GM13976 (cell line): ENCODE measurements around the gene KIDINS220.

ENCODE experiments used
- DNase-seq: peaks from one replicate; pipeline ENCODE4 v3.0.0; 2012; ENCODE audit warnings: low spot score
- in situ Hi-C: fragments of 300-500 bp; cut with MboI; formaldehyde crosslinking; loops from one replicate; pipeline ENCODE4 v1.12.0; 2022; ENCODE audit warnings: low sequenced_read_pairs, mixed read lengths, inconsistent platforms; ENCODE audit not compliant: unreplicated experiment
- TF ChIP-seq, protein P1 (sequence below): IDR thresholded peaks from 2 replicates; pipeline ENCODE4 v1.5.1; 2012; ENCODE audit warnings: borderline replicate concordance, mild to moderate bottlenecking; ENCODE audit not compliant: insufficient read depth; ENCODE audit errors: extremely low read depth, missing control alignments, control extremely low read depth

The KIDINS220 gene

DNA sequence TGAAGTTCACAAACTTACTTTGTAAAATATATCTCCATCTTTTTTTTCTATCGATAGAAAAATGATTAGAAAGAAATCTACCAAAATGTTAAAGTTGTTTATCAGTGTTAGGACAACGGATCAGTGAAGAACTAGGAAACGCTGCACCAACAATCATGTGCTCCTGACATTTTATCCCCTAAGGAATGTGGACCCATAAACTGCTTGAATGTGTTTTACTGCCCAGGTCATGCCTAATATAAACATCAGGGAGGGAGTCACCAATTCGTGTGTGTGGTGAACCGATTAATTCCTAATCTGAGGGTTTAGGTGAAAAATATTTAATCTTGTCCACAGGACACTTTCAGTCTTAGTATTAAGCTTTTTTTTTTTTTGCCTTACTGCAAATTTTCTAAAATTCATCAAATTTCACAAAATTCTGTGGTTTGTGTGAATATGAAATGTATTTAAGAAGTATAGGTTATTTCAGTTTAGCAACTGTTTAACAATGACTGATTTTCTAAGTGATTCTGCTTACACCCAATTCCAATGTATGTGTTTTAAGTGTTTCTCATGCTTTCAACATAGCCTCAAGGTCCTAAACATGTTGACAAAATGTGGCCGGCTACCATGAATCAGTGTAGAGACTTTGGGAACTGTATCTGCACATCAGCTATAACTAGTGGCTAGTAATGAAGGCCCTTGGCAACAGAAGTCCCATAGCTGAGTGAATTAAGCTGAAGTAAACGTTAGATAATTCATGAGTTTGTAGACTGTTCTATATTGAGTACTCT lies 11.1 kb upstream of the KIDINS220 start:
- TF ChIP-seq, protein P1, sequence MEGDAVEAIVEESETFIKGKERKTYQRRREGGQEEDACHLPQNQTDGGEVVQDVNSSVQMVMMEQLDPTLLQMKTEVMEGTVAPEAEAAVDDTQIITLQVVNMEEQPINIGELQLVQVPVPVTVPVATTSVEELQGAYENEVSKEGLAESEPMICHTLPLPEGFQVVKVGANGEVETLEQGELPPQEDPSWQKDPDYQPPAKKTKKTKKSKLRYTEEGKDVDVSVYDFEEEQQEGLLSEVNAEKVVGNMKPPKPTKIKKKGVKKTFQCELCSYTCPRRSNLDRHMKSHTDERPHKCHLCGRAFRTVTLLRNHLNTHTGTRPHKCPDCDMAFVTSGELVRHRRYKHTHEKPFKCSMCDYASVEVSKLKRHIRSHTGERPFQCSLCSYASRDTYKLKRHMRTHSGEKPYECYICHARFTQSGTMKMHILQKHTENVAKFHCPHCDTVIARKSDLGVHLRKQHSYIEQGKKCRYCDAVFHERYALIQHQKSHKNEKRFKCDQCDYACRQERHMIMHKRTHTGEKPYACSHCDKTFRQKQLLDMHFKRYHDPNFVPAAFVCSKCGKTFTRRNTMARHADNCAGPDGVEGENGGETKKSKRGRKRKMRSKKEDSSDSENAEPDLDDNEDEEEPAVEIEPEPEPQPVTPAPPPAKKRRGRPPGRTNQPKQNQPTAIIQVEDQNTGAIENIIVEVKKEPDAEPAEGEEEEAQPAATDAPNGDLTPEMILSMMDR, result no peak
- DNase-seq, result no peak
- in situ Hi-C loops, result no loop called here

DNA sequence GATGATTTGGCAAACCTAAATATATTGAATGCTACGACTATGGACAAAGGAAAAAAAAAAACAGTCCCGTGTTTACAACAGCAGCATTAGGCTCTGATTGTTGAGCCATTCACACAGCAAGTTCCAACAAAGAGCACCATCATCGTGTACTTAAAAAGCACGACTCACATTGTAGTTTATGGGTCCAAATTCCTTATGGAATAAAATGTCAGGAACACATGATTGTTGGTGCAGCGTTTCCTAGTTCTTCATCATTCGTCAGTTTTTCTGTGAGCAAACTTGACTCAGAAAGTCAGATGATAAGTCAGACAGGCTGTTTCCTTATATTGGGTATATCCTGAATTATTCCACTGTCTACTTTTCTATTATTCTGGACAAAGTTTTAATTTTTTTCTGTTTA lies 10.0 kb upstream of the KIDINS220 start:
- in situ Hi-C loops, result no loop called here
- TF ChIP-seq, protein P1, result no peak
- DNase-seq, result no peak

DNA sequence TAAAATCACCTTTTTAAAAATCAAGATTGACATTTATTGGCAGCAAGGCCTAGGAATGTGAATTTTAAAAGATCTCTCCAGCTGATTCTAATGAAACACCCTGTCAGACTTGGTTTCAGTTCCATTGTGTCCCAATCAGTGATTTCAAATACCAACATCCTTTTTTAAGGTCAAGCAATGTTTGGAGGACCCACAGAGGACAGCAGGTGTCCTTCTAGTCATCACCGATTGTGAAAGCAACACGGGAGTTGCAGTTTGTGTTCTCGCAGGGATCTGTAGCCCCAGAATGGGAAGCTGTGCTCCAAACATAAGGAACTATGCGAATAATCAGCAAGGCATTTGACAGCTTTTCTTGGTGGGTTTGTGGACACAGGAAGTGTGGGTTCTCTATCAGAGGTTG lies 4.5 kb upstream of the KIDINS220 start:
- in situ Hi-C loops, result no loop called here
- no peak for DNase-seq
- TF ChIP-seq, protein P1, result no peak

DNA sequence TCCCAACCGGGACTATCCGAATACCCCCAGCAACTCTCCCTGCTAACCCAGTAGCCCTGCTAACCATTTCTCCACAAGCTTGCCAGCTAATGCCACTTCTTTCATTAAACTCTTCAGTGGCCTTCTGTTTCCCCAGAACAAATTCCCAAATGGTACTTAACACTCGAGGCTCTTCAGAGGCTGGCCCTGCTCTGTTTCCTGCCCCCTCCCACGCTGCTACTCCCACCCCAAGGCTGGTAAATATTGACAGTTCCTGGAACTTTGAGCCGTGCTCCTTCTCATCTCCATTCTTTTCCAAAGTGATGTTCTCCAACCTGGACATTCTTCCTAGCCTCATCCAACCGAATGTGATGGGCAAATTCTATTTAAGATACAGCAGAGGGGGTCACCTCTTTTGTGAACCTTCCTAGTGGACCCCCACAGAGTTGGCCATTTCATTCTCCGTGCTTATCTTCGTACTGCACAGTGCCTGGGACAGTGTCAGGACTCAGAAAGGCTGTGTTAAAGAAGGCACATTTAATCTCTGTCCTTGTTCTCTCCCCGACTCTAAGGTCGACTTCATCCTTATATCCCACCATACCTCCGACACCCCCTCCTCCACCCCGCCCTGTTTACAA lies 3.2 kb upstream of the KIDINS220 start:
- in situ Hi-C loops, result no loop called here

DNA sequence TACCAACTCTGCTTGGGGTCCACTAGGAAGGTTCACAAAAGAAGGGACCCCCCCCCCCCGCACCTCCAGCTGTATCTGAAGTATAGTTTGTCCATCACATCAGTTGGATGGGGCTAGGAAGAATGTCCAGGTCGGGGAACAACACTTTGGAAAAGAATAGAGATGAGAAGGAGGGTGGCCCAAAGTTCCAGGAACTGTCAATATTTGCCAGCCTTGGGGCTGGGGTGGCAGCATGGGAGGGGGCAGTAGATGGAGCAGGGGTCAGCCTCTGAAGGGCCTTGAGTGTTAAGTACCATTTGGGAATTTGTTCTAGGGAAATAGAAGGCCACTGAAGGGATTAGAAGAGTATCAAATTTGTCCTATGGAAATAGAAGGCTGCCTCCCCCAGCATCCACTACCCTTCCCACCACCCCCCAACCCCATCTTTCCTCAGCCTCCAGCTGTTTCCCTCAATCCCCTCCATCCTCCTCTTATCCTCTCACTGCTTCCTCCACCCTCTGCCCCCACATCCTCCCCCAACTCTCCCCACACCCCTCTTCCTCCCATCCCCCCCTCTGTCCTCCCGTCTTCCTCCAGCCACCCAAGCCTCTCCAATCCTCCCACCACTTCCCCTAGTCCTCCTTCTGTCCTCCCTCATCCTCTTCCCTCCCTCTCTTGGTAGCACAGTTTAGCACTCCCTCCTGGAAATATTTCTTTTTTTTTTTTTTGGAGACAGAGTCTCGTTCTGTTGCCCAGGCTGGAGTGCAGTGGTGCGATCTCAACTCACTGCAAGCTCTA lies 2.0 kb upstream of the KIDINS220 start:
- no peak for DNase-seq
- in situ Hi-C loops, result no loop called here
- TF ChIP-seq, protein P1, result no peak

More for the DNA sequence above, 3.2 kb upstream of the KIDINS220 start:
- DNase-seq, result no peak
- TF ChIP-seq, protein P1, result no peak

DNA sequence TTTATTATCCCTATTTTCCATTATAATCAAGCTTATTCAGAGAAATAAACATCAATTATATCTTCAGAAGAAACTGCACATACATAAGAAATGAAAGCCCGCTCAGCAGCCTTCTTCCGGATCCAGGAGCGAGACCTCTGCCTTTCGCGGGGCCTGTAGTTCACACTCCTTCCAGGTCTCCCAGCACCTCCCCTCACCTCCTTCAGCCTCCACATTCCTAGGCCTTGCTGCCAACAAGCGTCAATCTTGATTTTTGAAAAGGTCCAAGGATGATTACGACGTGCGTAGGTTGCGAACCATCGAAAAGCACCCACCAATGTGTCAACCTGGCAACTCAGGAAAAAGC lies 355 bp upstream of the KIDINS220 start:
- TF ChIP-seq, protein P1, result no peak
- no peak for DNase-seq
- in situ Hi-C loops, result no loop called here
